ENCODE data around the gene CALY.

DNA sequence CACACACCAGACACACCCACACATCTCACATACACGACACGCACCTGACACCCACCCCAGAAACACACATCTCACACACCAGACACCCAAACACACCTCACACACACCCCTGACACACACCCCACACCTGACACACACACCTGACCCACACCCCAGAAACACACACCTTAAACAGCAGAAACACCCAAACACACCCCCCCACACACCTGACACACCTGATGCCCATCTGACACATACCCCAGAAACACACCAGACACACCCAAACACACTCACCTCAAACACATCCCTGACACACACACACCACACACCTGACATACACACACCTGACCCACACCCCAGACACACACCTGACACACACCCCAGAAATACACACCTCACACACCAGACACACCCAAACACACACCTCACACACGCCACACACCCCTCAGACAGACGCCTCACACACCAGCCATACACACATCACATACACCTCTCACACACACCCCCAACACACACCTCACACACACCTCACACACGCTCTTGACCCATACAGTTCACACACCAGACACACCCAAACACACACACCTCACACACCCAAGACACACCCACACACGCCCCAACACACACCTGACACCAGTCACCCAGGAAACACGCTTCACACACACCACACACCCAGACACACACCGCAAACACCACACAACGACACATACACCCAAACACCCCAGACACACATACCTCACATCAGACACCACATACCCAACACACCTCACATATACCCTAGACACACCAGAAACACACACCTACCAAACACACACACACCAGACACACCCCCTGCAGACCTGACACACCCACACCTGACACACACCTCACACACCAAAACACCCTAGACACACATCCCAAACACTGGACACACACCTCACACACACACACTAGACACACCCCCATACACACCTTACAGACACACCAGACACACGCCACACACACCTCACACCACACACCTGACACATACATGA, 1.7 kb upstream of the CALY start:
- TF ChIP-seq, protein P1, sequence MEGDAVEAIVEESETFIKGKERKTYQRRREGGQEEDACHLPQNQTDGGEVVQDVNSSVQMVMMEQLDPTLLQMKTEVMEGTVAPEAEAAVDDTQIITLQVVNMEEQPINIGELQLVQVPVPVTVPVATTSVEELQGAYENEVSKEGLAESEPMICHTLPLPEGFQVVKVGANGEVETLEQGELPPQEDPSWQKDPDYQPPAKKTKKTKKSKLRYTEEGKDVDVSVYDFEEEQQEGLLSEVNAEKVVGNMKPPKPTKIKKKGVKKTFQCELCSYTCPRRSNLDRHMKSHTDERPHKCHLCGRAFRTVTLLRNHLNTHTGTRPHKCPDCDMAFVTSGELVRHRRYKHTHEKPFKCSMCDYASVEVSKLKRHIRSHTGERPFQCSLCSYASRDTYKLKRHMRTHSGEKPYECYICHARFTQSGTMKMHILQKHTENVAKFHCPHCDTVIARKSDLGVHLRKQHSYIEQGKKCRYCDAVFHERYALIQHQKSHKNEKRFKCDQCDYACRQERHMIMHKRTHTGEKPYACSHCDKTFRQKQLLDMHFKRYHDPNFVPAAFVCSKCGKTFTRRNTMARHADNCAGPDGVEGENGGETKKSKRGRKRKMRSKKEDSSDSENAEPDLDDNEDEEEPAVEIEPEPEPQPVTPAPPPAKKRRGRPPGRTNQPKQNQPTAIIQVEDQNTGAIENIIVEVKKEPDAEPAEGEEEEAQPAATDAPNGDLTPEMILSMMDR (IDR thresholded peaks at IDR 0.05), result no peak
- TF ChIP-seq NFIC (IDR thresholded peaks at IDR 0.05; ENCODE audit: borderline replicate concordance) (no peak), MXI1 (IDR thresholded peaks at IDR 0.05; ENCODE audit: low read depth, low read length) (no peak), RCOR1 (IDR thresholded peaks at IDR 0.05; ENCODE audit: low read length) (no peak), POLR2AphosphoS5 (IDR thresholded peaks at IDR 0.05; ENCODE audit: low read depth, low read length) (no peak), NRF1 (IDR thresholded peaks at IDR 0.05; ENCODE audit: low read depth, low read length) (no peak)
- TF ChIP-seq, protein P2, sequence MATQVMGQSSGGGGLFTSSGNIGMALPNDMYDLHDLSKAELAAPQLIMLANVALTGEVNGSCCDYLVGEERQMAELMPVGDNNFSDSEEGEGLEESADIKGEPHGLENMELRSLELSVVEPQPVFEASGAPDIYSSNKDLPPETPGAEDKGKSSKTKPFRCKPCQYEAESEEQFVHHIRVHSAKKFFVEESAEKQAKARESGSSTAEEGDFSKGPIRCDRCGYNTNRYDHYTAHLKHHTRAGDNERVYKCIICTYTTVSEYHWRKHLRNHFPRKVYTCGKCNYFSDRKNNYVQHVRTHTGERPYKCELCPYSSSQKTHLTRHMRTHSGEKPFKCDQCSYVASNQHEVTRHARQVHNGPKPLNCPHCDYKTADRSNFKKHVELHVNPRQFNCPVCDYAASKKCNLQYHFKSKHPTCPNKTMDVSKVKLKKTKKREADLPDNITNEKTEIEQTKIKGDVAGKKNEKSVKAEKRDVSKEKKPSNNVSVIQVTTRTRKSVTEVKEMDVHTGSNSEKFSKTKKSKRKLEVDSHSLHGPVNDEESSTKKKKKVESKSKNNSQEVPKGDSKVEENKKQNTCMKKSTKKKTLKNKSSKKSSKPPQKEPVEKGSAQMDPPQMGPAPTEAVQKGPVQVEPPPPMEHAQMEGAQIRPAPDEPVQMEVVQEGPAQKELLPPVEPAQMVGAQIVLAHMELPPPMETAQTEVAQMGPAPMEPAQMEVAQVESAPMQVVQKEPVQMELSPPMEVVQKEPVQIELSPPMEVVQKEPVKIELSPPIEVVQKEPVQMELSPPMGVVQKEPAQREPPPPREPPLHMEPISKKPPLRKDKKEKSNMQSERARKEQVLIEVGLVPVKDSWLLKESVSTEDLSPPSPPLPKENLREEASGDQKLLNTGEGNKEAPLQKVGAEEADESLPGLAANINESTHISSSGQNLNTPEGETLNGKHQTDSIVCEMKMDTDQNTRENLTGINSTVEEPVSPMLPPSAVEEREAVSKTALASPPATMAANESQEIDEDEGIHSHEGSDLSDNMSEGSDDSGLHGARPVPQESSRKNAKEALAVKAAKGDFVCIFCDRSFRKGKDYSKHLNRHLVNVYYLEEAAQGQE (IDR thresholded peaks at IDR 0.05; ENCODE audit: low read depth, low read length), result no peak

All from SK-N-SH (cell line).